ENCODE measurements around the gene ZHX3.

GRCh38 chr20:41217422-41217821 lies 100.1 kb downstream of the ZHX3 start:
- no peak for TF ChIP-seq CHD1 (IDR thresholded peaks at IDR 0.05; ENCODE audit: low read length)
- TF ChIP-seq ZNF583 (CRISPR knock-in tag; IDR thresholded peaks at IDR 0.05), result no peak
- TF ChIP-seq, protein P1, sequence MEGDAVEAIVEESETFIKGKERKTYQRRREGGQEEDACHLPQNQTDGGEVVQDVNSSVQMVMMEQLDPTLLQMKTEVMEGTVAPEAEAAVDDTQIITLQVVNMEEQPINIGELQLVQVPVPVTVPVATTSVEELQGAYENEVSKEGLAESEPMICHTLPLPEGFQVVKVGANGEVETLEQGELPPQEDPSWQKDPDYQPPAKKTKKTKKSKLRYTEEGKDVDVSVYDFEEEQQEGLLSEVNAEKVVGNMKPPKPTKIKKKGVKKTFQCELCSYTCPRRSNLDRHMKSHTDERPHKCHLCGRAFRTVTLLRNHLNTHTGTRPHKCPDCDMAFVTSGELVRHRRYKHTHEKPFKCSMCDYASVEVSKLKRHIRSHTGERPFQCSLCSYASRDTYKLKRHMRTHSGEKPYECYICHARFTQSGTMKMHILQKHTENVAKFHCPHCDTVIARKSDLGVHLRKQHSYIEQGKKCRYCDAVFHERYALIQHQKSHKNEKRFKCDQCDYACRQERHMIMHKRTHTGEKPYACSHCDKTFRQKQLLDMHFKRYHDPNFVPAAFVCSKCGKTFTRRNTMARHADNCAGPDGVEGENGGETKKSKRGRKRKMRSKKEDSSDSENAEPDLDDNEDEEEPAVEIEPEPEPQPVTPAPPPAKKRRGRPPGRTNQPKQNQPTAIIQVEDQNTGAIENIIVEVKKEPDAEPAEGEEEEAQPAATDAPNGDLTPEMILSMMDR (IDR thresholded peaks at IDR 0.05 in 2 of 3, conservative IDR thresholded peaks at IDR 0.05 in 1 of 3; ENCODE audit: insufficient read depth in 2 of 3, low read depth in 1 of 3, low read length in 3 of 3), result no peak
- no peak for TF ChIP-seq ZBTB8A (IDR thresholded peaks at IDR 0.05; ENCODE audit: partially characterized antibody)
- TF ChIP-seq, protein P2, sequence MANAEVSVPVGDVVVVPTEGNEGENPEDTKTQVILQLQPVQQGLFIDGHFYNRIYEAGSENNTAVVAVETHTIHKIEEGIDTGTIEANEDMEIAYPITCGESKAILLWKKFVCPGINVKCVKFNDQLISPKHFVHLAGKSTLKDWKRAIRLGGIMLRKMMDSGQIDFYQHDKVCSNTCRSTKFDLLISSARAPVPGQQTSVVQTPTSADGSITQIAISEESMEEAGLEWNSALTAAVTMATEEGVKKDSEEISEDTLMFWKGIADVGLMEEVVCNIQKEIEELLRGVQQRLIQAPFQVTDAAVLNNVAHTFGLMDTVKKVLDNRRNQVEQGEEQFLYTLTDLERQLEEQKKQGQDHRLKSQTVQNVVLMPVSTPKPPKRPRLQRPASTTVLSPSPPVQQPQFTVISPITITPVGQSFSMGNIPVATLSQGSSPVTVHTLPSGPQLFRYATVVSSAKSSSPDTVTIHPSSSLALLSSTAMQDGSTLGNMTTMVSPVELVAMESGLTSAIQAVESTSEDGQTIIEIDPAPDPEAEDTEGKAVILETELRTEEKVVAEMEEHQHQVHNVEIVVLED (CRISPR knock-in tag; IDR thresholded peaks at IDR 0.05), result no peak
- TF ChIP-seq NR1H2 (CRISPR knock-in tag; IDR thresholded peaks at IDR 0.05), result no peak
- TF ChIP-seq MAFF (IDR thresholded peaks at IDR 0.05; ENCODE audit: low read length), result no peak
- TF ChIP-seq POLR2AphosphoS5 (IDR thresholded peaks at IDR 0.05; ENCODE audit: control insufficient read depth, insufficient read depth, low read depth, low read length), result no peak
- TF ChIP-seq POLR2G (IDR thresholded peaks at IDR 0.05; ENCODE audit: low read depth, low read length), result no peak
- no peak for TF ChIP-seq ZC3H4 (CRISPR knock-in tag; IDR thresholded peaks at IDR 0.05; ENCODE audit: borderline replicate concordance)
- TF ChIP-seq MAFG (tag; conservative IDR thresholded peaks at IDR 0.05), result no peak
- no peak for TF ChIP-seq SMARCA4 (IDR thresholded peaks at IDR 0.05)
